ENCODE results near the gene WIPF2. TPM values are rescaled to one million over a fixed set of nuclear protein-coding genes. Genes with fewer than 3 reads are reported as not detected.

Gene WIPF2
- total RNA-seq, 1 experiment from 2014 or later = 30.4 TPM

- ChIA-PET CTCF (no interaction called here), RAD21 (ENCODE audit: low non-redundant PET in 1 of 2, low total read pairs in 2 of 2, uncharacterized antibody in 2 of 2, unreplicated experiment in 2 of 2) (no interaction called here), POLR2A (interaction anchor here (0.6 to 0.9 kb wide), 2 partner anchors 14 to 20 kb away, joined by 3 to 4 read pairs; no protein-coding TSS in a partner anchor)
- Histone ChIP-seq H3K9me2 (ENCODE audit: insufficient read depth) (no peaks in the 10 kb centered on the region), H4K20me1 (ENCODE audit: insufficient read depth) (no peaks in the 10 kb centered on the region), H3K4me3 (replicated peaks in 1 of 2; ENCODE audit: low read depth in 1 of 2, low read length in 2 of 2) (no peak overlapping the region), H3K27me3 (ENCODE audit: insufficient read depth, low read length) (no peaks in the 10 kb centered on the region), H2AFZ (ENCODE audit: low read depth, low read length, poor library complexity, severe bottlenecking) (no peak overlapping the region), H3K9ac (ENCODE audit: low read length) (no peak overlapping the region), H3K79me2 (ENCODE audit: insufficient read depth, low read length) (peaks cover 71% of the 10 kb centered on the region), H3K27ac (ENCODE audit: low read depth, low read length) (peak overlapping the region; percentile 22; the same call in 1 of the 2 replicates), H3K4me1 (ENCODE audit: control insufficient read depth in 1 of 2, insufficient read depth in 2 of 2, low read length in 2 of 2) (peaks cover 38 to 43% of the 10 kb centered on the region in 2 experiments), H3K9me3 (ENCODE audit: control insufficient read depth in 1 of 2, insufficient read depth in 1 of 2, low read depth in 1 of 2, low read length in 2 of 2) (no peaks in the 10 kb centered on the region), H3K4me2 (ENCODE audit: low read length) (no peak overlapping the region), H3K36me3 (ENCODE audit: control insufficient read depth in 1 of 2, insufficient read depth in 2 of 2, low read length in 2 of 2) (peaks cover 0 to 10% of the 10 kb centered on the region in 2 experiments; a peak in 2 of 4 replicates)
- intact Hi-C loops (cut with micrococcal nuclease) = no loop called here
- no TSS peak for BruUV-seq (replicated peaks)
- no peak for DNase-seq (ENCODE audit: low read depth, low spot score)
- ATAC-seq = no peak
- TF ChIP-seq CBX3 (IDR thresholded peaks at IDR 0.05; ENCODE audit: low read depth) (no peak), SIN3A (IDR thresholded peaks at IDR 0.05; ENCODE audit: low read depth) (no peak), CTCF (IDR thresholded peaks at IDR 0.05 in 2 of 3, conservative IDR thresholded peaks at IDR 0.05 in 1 of 3; ENCODE audit: borderline replicate concordance in 1 of 3, insufficient read depth in 1 of 3, low read depth in 2 of 3, low read length in 2 of 3) (no peak), YY1 (IDR thresholded peaks at IDR 0.05; ENCODE audit: extremely low read depth, insufficient replicate concordance, low read depth, low read length) (no peak), POLR2AphosphoS5 (IDR thresholded peaks at IDR 0.05; ENCODE audit: low read depth, low read length) (no peak), EZH2phosphoT487 (IDR thresholded peaks at IDR 0.05; ENCODE audit: borderline replicate concordance) (no peak), ATF3 (IDR thresholded peaks at IDR 0.05) (no peak), CEBPB (IDR thresholded peaks at IDR 0.05; ENCODE audit: low read depth) (no peak), SP1 (IDR thresholded peaks at IDR 0.05; ENCODE audit: low read depth) (no peak), RAD21 (IDR thresholded peaks at IDR 0.05; ENCODE audit: low read depth) (no peak), FOSL1 (IDR thresholded peaks at IDR 0.05; ENCODE audit: low read depth) (no peak), EGR1 (IDR thresholded peaks at IDR 0.05; ENCODE audit: low read depth) (no peak), POLR2A (IDR thresholded peaks at IDR 0.05; ENCODE audit: borderline replicate concordance, extremely low read depth, insufficient read depth, insufficient read length) (no peak), JUND (IDR thresholded peaks at IDR 0.05) (no peak), REST (IDR thresholded peaks at IDR 0.05; ENCODE audit: low read depth) (no peak), ZFX (IDR thresholded peaks at IDR 0.05) (no peak), ZNF274 (IDR thresholded peaks at IDR 0.05; ENCODE audit: low read depth, low read length) (no peak)
Measured at GRCh38 chr17:40330850-40331470, 111.9 kb downstream of the WIPF2 start.

Measured in HCT116 (cell line).